ENCODE data around the gene LIPK.

- TF ChIP-seq CTCF (IDR thresholded peaks at IDR 0.05) = no peak
- no peak for TF ChIP-seq POLR2A (IDR thresholded peaks at IDR 0.05)
Observed at GRCh38 chr10:88769384-88769783, 63.3 kb downstream of the LIPK start.
